DND-41 (cell line): Measurements from ENCODE around the gene RGS7.
"Not testable (repeated sequence)": the region's sequence is repeated elsewhere in the genome, so short reads cannot be mapped to it uniquely, and the experiment has no call there.

ENCODE experiments used
- EZH2 ChIP-seq: IDR thresholded peaks from 3 replicates; pipeline ENCODE4 v1.6.1; 2012; ENCODE audit warnings: borderline replicate concordance, low read depth, mild to moderate bottlenecking, moderate library complexity, low read length, inconsistent platforms; ENCODE audit not compliant: severe bottlenecking
- TF ChIP-seq, protein P1 (sequence below): IDR thresholded peaks from 2 replicates; pipeline ENCODE4 v1.5.1; 2012; ENCODE audit warnings: borderline replicate concordance, low read length, moderate library complexity, mild to moderate bottlenecking; ENCODE audit not compliant: poor library complexity, severe bottlenecking; ENCODE audit errors: extremely low read depth

DNA sequence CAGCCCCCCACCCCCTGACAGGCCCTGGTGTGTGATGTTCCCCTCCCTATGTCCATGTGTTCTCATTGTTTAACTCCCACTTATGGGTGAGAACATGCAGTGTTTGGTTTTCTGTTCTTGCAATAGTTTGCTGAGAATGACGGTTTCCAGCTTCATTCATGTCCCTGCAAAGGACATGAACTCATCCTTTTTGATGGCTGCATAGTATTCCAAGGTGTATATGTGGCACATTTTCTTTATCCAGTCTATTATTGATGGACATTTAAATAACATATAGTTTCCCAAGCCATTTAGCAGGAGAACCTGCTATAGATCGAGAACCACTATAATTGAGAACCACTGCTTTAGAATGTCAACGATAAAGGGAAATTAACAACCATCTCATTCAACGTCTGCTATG lies 134.2 kb downstream of the RGS7 start:
- TF ChIP-seq, protein P1, sequence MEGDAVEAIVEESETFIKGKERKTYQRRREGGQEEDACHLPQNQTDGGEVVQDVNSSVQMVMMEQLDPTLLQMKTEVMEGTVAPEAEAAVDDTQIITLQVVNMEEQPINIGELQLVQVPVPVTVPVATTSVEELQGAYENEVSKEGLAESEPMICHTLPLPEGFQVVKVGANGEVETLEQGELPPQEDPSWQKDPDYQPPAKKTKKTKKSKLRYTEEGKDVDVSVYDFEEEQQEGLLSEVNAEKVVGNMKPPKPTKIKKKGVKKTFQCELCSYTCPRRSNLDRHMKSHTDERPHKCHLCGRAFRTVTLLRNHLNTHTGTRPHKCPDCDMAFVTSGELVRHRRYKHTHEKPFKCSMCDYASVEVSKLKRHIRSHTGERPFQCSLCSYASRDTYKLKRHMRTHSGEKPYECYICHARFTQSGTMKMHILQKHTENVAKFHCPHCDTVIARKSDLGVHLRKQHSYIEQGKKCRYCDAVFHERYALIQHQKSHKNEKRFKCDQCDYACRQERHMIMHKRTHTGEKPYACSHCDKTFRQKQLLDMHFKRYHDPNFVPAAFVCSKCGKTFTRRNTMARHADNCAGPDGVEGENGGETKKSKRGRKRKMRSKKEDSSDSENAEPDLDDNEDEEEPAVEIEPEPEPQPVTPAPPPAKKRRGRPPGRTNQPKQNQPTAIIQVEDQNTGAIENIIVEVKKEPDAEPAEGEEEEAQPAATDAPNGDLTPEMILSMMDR: not testable (repeated sequence)
- TF ChIP-seq EZH2: not testable (repeated sequence)
